Measurements from ENCODE around the gene PCDH17.

The PCDH17 gene

DNA sequence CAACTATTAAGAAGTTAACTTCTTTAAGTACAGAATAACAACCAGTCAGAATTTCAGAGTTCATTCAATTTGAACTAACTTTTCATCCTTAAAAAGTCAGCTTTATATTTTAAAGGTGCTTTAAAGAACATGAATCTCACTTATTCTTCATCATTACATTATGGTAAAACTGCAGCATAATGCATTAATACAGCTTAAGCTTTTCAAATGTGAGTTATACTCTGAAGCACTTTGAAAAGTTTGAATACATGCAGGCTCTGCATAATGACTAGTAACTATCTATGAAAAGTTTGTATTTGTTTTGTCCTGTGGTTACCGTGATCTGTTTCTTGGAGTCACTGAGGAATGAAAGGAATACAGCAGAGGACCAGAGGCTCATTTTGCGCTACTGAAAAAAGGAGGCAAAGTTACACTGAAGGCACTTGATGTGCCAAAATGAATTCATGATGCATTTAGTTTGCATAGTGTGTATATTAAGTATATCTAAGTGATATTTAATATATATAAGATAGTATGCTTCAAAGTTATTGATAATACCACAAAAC, 4.1 kb downstream of the PCDH17 start:
- no peak for DNase-seq

DNA sequence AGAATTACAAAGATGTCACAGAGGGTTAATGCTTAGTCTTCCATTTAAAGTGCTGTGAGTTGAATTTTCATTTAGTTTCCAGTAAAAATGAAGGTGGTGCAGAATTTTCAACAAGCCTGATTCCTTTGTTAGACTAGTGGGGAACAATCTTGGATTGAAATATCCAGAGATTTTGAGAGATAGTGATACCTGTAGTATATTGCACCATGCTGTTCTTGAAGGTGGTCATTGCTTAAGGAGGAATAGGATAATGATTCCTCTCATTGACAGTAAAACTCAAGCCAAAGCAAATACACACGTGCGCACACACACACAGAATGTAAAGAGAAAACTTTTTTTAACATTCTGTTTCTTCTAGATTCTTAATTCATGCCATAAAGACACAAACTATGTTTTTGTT, 5.3 kb downstream of the PCDH17 start:
- DNase-seq = no peak

DNA sequence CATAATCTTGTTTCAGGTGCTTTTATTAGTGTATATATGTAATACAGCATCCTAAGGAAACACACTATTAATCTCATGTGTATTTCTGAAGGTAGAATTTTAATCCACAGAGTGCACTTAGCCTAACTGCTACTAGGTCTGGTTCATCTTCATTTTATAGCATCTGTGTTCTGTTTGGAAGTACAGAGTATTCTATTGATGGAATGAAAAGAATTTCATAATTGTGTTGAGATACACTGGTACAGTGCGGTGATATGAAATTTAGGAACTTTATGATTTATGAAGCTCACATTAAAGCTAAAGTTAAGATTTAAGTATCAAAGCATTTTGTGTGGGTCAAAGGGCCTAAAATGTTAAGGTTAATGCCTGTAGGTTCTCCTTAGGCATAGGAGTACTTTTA, 6.0 kb downstream of the PCDH17 start:
- no peak for DNase-seq

DNA sequence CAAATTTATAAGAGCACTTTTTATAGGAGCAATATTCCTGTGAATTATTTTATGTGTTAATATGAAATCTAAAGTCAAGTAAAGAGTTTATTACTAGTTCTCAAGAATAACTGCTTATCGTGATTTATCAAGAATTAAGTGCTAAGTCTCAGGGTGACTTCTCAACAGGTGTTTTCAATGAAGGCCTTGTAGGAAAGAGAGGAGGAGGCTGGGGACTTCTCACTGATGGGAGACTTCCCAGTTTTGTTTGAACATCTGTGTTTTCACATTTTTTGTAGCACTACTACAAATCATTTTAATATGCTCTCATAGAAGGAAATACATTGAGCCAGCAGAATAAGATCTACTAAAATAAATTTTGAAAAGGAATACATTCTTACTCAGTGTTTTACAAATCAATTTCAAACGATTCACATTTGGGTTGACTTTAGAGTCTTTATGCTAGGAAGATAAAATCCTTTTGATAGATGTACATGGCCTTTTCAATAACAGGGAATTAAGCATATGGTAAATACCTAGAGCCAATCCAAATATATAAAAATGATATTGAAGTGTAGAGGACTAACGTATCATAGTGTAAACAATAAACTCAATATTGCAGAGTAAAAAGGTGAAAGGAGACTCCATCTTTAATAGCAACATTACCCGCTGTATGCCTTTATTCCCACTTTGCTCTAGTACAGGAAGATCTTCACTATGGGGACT, 6.8 kb downstream of the PCDH17 start:
- DNase-seq = no peak

DNA sequence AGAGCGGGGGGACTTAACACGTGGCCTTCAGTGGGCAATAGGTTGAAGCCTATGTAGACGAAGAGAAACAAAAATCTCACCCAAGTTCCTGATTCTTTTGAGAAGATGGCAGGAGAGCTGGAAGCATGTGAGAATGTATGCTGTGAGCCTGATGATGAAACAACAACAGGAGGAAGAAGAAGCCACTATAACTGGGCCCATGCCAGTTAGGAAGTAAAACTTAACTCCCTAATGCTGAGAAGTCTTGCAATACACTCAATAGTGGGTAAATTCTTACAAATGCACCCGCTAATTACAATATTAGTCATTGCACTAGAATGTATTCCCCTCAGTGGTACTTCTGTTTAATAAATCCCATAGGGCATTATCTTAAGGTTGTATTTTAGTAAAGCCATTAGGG, 9.1 kb downstream of the PCDH17 start:
- no peak for DNase-seq

DNA sequence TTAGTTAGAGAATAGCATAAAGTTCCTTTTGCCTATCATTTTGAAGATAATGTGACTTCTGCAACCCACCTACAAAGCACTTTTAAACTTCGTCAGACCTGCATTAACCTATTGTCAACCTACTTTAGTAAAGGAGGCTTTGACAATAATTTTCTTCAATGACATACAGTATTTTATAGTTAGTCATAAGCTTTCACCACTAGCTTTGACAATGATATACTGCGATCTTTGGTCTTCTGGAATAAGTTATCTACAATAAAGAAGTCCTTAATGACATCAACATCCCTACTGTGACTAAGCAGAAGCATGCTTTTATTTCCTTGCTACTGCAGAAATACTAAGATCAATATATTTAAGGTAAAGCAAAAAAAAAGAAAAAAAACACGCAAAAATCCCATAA, 9.5 kb downstream of the PCDH17 start:
- DNase-seq = no peak

DNA sequence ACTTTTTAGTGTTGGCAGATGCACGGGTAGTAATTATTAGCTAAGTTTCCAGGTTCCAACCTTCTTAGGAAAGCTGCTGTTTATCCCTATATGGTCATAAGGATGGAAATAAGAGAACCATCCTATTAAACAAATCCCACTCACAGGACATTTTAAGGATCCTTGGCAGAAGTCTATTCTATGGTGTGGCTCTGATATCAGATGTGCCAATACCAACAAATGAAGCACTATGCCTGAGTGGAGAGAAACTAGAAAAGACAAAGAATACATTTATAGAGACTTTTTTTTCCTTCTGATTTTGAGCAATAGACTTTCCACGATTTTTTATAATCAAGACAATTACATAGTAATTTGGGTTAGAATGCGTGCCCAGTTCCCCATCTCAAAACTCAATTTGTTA, 12.6 kb downstream of the PCDH17 start:
- no peak for DNase-seq

DNA sequence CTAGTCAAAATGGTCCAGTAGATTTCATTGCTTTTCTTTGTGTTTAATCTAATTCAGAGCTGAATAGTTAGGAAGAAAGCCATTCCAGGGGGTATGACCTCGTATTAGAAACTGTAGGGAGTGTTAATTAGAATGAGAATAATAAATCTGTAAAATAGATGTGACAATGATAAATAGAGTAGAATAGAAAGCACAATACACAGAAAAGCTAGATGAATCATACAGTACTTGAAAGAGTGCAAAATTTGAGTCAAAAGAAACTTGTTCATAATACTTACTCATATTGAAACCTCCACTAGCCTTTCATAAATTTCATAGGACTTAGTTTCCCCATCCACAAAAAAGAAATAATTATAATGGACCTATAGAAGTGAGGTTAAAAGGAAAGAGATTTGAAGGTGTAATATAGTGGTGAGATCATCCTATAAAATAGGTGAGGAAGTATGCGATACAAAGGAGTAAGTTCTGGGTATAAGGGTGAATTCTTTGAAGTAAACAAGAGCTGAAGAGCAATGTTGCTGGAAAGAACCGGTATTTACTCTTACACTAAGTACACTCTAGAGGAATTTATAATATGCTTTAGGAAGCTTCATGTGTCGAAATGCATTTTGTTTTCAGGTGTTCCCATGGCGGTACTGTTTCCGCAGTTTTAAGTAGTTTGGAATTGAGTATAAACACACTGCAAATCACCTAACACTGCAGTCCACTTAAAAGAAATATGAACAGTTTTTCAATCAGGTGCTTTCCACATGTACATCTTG, 21.9 kb downstream of the PCDH17 start:
- no peak for DNase-seq

DNA sequence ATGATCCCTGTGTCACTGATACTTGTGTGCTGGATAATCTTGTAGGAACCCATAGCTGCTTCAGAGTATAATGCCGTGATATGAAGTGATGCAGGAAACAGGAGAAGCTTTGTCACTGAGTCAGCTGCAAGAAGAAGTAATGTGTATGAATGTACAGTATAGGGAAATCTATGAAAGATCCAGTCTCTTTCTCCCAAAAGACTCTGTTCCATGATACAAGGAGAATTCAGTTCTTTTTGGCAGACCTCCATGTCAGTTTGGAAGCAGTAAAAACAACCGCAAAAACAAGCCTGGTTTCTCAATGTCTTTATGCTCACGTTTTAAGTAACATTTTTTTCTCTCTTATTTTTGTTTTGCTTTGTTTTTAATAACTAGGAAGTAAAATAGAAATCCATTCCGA, 33.9 kb downstream of the PCDH17 start:
- DNase-seq = no peak

DNA sequence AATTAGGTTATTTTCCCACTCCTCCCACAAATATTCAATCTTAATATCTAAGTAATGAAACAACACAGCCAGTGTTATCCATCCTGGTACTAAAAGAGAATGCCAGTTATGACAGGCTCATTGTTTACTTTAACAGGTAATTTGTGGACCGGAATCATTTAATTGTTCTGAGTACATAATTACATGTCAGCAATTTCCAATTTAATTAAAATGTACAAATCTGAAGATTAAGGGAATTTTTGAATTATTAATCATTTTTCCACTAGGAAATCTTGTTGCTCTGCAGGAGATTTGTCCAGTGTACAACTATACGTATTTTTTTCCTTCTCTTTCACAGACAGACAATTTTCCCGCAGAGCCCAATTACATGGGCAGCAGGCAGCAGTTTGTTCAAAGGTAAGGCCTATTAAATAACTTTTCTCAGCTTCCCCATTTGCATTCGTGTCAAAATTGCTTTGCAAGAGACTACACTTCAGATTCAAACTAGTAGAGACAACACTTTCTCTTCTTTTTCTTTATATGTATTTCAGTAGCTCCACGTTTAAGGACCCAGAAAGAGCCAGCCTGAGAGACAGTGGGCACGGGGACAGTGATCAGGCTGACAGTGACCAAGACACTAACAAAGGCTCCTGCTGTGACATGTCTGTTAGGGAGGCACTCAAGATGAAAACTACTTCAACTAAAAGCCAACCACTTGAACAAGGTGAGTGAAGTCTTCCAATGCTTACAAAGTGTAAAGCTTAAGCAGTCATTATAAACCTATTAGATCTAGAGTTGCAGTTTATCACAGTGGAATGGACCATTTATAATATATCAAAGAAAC, 34.8 kb downstream of the PCDH17 start:
- no peak for DNase-seq

DNA sequence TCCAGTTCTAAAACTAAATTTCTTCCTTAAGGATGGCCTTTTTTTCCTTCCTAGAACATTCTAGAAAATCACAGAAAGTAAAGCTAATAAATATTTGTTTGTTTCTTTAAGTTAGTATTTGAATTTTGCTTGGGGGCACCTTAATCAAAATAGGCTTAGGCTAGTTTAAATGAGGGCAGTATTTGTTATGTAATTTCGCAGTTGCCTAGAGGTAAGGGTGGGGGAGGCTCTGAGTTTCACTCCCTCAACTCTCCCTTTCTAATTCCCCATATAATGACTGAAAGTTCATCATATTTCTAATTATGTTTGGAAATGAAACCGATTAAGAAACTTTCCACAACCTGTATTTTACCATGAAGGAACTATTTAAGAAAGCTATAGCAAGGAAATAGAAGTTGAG, 40.6 kb downstream of the PCDH17 start:
- no peak for DNase-seq

DNA sequence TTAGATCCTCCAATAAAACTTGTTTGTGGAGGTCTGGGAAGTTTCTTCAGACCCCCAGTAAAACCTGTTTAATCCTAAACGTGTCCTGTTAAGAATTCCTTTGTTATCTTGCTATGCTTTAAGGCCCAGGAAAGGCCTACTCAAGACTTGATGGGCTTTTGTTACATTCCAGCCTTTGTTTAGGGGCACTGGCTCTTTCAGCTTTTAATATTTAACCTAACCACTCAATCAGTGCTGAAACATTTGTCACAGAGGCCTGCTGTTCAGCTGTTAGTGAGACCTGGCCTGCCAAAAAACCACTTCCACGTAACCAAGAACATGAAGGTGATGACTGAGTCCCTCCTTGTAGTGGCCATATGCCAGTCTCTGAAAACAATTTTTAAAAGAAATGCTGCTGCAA, 41.7 kb downstream of the PCDH17 start:
- DNase-seq = no peak

DNA sequence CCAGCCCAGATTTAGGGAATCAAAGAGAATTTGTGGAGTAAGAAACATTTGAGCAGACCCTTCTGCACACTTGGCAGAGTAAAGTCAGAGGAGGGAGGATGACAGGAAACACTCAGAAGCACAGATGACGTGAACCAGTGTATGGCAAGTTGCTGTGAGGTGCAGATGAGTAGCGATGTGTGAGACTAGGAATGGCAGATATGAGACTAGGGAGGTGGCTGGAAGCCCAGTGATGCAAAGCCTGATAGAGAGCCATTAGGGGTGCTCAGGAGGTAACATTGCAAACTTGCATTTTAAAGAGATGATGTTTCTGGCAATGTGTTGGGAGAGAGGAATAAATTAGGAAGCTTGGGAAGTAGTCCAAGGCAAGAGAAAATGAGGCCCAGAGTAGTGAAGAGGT, 44.0 kb downstream of the PCDH17 start:
- no peak for DNase-seq

DNA sequence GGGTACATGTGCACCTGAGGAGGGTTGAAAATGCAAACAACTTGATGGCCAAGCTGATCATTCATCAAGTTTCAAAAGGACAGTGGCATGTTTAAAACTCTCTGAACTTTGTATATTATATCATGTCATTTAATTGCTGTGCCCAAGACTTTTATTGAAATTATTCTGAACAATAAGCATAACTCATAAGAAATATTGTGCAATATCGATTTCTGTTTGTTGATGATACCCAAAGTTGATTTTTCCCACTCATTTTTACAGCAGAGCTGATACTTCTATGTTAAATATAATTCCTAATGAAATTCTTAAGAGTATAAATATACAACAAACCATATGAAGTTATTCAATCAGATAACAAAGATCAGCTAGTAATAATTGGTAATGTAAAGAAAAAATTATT, 49.1 kb downstream of the PCDH17 start:
- DNase-seq = no peak

DNA sequence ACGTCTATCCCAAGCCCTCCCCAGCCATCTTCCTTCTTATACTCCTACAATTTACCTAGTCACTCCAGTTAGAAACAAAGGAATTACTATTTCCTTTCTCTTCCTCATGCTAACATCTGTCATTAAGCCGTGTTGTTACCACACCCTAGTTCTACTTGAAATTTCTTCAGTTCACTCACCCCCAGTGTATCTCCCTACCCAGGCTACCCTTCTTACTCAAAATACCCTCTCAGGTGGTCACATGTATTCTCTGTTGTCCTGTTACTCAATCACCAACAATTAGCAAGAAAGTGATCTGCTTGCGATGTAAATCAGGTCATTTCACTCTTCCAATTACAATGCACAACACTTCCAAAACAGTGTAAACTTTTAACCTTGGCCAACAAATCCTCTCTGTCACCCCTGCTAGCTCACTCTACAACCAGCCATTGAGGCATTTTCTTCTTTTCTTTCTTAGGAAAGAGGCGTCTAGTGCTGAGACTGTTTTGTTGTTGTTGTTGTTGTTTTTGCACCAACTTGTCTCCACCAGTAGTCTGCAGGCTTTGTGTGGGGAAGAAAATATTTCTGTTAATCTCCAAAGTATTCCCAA, 50.7 kb downstream of the PCDH17 start:
- DNase-seq = no peak

DNA sequence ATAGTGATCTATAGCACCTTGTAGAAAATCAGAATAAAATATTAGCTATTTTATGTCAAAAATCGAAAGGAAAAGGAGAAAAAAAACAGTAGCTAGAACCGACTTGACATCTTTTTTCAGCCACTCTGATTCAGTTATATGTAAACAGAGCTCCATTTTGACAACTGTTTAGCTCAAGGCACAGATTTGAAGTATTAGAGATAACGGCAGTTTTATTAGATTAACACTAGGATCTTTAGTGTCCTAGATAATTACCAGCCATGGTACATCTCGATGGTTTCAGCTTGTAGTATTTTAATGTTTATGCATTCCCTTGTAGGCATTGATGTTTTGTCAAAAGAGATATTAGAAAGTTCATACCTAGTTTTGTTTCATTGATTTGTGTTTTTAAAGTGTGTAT, 67.3 kb downstream of the PCDH17 start:
- DNase-seq = no peak

DNA sequence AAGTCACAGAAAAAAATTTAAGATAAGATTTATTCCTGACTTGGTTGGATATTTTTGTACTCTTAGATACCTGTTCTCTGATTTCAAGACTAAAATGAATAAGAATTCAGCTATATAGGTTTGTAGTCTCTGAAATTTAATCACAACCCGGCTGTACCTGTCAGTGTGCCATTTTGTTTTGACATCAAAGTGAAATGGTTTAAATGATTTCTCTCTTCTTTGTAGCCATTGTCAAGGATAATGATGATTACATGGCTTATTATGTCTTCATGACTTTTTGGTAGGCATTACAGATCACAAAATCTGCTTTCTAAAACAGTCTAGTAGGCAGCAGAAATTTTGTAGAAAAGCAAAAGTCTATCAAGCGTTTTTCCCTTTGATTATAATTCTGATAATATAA, 72.5 kb downstream of the PCDH17 start:
- DNase-seq = no peak

DNA sequence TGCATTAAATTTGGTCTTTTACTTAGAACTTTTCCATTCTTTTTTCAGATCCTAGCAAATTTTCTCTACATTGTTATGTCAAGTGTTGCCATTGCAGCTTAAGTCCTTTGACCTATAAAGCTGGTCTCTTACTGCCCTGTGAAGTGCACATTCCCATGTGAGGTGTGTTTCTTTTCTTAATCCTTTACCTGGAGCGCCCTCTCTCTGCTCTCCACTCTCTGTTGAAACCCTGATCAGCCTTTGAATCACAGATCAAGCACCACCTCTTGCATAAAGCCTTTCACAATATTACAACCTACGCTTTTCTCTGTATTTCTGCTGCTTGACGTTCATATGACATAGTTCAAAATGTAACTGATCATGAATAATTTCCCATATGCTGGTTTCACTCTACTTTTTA, 84.8 kb downstream of the PCDH17 start:
- no peak for DNase-seq

DNA sequence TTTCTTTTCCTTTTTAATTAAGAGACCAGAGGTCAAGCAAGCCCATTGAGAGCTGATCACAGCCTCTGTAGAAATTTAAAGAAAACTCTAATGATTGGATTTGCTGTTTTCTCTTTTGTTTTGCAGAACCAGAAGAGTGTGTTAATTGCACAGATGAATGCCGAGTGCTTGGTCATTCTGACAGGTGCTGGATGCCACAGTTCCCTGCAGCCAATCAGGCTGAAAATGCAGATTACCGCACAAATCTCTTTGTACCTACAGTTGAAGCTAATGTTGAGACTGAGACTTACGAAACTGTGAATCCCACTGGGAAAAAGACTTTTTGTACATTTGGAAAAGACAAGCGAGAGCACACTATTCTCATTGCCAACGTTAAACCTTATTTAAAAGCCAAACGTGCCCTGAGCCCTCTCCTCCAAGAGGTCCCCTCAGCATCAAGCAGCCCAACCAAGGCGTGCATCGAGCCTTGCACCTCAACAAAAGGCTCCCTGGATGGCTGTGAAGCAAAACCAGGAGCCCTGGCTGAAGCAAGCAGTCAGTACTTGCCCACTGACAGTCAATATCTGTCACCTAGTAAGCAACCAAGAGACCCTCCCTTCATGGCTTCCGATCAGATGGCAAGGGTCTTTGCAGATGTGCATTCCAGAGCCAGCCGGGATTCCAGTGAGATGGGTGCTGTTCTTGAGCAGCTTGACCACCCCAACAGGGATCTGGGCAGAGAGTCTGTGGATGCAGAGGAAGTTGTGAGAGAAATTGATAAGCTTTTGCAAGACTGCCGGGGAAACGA, 93.1 kb downstream of the PCDH17 start:
- no peak for DNase-seq

DNA sequence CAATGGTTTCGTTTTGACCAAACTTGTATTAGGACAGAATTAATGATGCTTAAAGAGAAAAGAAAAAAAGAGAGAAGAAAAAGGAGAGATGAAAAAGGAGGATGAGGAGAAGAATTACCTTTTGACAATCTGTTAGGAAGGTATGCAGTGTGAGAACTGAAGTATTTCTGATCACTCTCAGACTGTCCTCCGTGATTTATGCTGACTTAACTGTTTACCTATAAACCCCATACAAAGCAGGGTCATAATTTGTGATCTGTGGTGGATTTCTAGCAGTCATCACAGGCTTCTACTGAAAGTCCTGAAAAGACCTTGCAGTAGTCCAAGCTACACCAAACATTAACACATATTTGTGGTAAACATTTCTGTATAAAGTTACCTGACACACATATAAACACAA, 93.9 kb downstream of the PCDH17 start:
- no peak for DNase-seq

DNA sequence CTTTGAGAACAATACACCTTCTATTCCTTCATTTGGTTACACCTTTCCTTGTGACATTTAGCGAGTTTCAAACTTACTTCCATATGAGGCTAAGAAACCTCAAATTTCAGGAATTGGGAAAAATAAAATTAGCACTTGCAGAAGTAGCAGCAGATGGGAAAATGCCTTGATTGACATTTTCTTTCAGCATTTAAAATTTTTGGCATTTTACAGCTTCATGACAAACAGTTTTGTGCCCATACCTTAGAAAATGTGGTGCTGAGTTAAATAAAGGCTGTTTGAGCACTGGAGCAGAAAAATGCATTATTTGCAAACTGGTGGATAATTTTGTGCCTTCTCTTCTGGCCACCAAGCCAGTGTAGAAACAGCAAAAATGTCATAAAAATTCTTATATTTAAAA, 95.4 kb downstream of the PCDH17 start:
- DNase-seq = no peak

DNA sequence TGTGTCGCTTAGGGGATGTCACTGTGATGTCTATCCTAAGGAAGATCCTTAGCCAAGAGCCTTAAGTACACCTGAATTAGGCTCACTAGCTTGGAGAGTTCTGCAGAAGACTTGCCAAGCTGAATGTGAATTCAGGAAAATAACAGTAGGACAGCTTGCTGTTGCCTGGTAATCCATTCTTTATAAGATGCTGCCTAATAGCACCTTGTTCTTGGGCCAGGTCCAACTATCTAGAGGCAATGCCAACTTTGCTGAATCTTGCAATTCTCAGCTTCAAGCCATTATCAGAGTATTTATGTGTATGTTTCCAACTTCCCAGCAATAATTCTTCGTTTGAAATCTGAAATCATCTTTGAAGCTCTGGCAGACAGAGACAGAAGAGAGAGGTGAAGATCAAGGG, 102.8 kb downstream of the PCDH17 start:
- no peak for DNase-seq
